Glutamatergic neuron (in vitro differentiated cells): Measurements from ENCODE around the gene CCDC178. TPM values are rescaled to one million over a fixed set of nuclear protein-coding genes. Genes with fewer than 3 reads are reported as not detected.

Experiments used
- DNase-seq: peaks from one replicate; pipeline ENCODE4 v3.0.0; 2022
- H3K27ac Mint-ChIP-seq: one replicate; pipeline ENCODE4 v1.8.0; 2020; ENCODE audit warnings: mild to moderate bottlenecking, mixed read lengths, inconsistent platforms; ENCODE audit not compliant: unreplicated experiment
- H3K27me3 Mint-ChIP-seq: one replicate; pipeline ENCODE4 v1.8.0; 2020; ENCODE audit warnings: mild to moderate bottlenecking, moderate library complexity, mixed read lengths, inconsistent platforms; ENCODE audit not compliant: unreplicated experiment
- H3K36me3 Mint-ChIP-seq: one replicate; pipeline ENCODE4 v1.8.0; 2020; ENCODE audit warnings: mild to moderate bottlenecking, mixed read lengths, inconsistent platforms; ENCODE audit not compliant: unreplicated experiment
- H3K4me1 Mint-ChIP-seq: one replicate; pipeline ENCODE4 v1.8.0; 2020; ENCODE audit warnings: mild to moderate bottlenecking, low read depth, mixed read lengths, inconsistent platforms; ENCODE audit not compliant: unreplicated experiment
- H3K4me3 Mint-ChIP-seq: one replicate; pipeline ENCODE4 v1.8.0; 2020; ENCODE audit warnings: mild to moderate bottlenecking, mixed read lengths, inconsistent platforms; ENCODE audit not compliant: unreplicated experiment
- H3K9me3 Mint-ChIP-seq: one replicate; pipeline ENCODE4 v1.8.0; 2020; ENCODE audit warnings: mild to moderate bottlenecking, moderate library complexity, mixed read lengths, inconsistent platforms; ENCODE audit not compliant: unreplicated experiment
- total RNA-seq: library from RNA; stranded (reverse); fragmentation: NEBNext Ultra II Directional; extraction: Animal tissue kit (Norgen Biotek cat#: 25700); gene quantifications from one replicate; pipeline ENCODE4 v1.2.1, GENCODE V29; 2021; ENCODE audit not compliant: unreplicated experiment
- TF ChIP-seq, protein P1 (sequence below): fragments of 200-600 bp; sonication (generic); IDR thresholded peaks from one replicate; pipeline ENCODE4 v1.5.0; 2021; ENCODE audit not compliant: partially characterized antibody, unreplicated experiment

Gene CCDC178
- total RNA-seq, 1 donor from 2014 or later = not detected

- Mint-ChIP-seq H3K36me3 (no peaks in the 10 kb centered on the region), H3K9me3 (no peaks in the 10 kb centered on the region), H3K4me1 (no peaks in the 10 kb centered on the region), H3K27ac (no peak overlapping the region), H3K27me3 (no peaks in the 10 kb centered on the region), H3K4me3 (no peak overlapping the region)
- no peak for DNase-seq
- TF ChIP-seq, protein P1, sequence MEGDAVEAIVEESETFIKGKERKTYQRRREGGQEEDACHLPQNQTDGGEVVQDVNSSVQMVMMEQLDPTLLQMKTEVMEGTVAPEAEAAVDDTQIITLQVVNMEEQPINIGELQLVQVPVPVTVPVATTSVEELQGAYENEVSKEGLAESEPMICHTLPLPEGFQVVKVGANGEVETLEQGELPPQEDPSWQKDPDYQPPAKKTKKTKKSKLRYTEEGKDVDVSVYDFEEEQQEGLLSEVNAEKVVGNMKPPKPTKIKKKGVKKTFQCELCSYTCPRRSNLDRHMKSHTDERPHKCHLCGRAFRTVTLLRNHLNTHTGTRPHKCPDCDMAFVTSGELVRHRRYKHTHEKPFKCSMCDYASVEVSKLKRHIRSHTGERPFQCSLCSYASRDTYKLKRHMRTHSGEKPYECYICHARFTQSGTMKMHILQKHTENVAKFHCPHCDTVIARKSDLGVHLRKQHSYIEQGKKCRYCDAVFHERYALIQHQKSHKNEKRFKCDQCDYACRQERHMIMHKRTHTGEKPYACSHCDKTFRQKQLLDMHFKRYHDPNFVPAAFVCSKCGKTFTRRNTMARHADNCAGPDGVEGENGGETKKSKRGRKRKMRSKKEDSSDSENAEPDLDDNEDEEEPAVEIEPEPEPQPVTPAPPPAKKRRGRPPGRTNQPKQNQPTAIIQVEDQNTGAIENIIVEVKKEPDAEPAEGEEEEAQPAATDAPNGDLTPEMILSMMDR = no peak
These were observed 517.5 kb downstream of the CCDC178 start for GRCh38 chr18:32922951-32923430.

GRCh38 chr18:32920796-32921787, 519.4 kb downstream of the CCDC178 start:
- no peaks in the 10 kb centered on the region for H3K36me3 Mint-ChIP-seq
- H3K9me3 Mint-ChIP-seq = no peaks in the 10 kb centered on the region
- DNase-seq = no peak
- TF ChIP-seq, protein P1 = no peak
- H3K27me3 Mint-ChIP-seq = no peaks in the 10 kb centered on the region
- H3K27ac Mint-ChIP-seq = no peak overlapping the region
- no peak overlapping the region for H3K4me3 Mint-ChIP-seq
- no peaks in the 10 kb centered on the region for H3K4me1 Mint-ChIP-seq

- TF ChIP-seq, protein P1 = peak; percentile 36
- no peaks in the 10 kb centered on the region for H3K4me1 Mint-ChIP-seq
- no peak overlapping the region for H3K4me3 Mint-ChIP-seq
- H3K9me3 Mint-ChIP-seq = no peaks in the 10 kb centered on the region
- H3K27me3 Mint-ChIP-seq = peaks cover 2% of the 10 kb centered on the region
- H3K36me3 Mint-ChIP-seq = no peaks in the 10 kb centered on the region
- peak; percentile 22 for DNase-seq
- H3K27ac Mint-ChIP-seq = no peak overlapping the region
These were observed 520.7 kb downstream of the CCDC178 start for GRCh38 chr18:32919799-32920198.

DNA sequence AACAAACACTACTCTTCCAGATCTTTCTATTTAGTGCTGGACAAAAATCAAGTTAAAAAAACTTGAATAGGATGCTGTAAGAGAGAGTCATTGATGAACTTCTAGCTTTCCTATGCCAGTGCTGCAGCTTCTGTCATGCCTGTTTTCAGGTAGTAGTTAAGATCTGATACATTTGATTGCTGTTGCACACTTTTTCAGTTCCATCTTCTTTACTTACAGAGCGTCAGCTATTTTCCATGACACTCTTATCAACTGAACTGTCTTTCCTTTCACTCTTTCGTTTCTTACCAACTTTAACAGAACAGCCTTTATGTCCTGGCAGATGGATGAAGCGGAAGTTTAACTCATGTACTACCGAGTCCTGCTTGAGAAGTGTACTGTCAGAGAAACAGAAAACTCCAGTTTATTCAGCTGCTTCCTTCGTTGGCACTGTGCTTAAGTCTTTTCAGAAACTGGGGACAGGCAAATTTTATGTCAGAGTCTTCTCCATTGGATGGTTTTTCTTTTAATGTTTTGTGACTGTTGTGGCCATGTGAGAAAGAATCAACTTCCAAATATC, 521.8 kb downstream of the CCDC178 start:
- Mint-ChIP-seq H3K9me3 (no peaks in the 10 kb centered on the region), H3K36me3 (no peaks in the 10 kb centered on the region), H3K4me1 (no peaks in the 10 kb centered on the region), H3K4me3 (no peak overlapping the region), H3K27me3 (peaks cover 2% of the 10 kb centered on the region), H3K27ac (no peak overlapping the region)
- no peak for DNase-seq
- TF ChIP-seq, protein P1 = no peak

DNA sequence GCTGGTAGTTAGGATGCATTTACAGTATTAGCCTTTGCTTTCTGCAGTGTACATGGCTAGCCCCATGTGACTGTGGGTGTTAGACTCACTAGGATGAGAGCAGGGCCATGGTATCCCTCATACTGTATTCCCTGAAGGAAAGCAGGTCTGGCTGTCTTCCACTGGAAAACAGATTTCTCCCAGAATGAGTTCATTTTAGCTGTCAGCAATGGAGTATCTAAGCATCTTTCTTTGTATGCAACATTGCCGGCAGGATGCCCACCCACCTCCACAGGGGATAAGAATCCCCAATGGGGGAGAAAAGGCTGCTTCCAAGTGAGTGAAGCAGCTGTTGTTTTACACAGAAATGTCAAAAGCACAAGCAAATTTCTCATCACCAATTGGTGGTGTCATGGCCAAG, 525.0 kb downstream of the CCDC178 start:
- peaks cover 3% of the 10 kb centered on the region for H3K27me3 Mint-ChIP-seq
- no peaks in the 10 kb centered on the region for H3K4me1 Mint-ChIP-seq
- TF ChIP-seq, protein P1 = no peak
- no peak overlapping the region for H3K4me3 Mint-ChIP-seq
- DNase-seq = no peak
- no peaks in the 10 kb centered on the region for H3K36me3 Mint-ChIP-seq
- H3K27ac Mint-ChIP-seq = no peak overlapping the region
- H3K9me3 Mint-ChIP-seq = no peaks in the 10 kb centered on the region
